Measurements from ENCODE around the gene RCAN3. TPM values are rescaled to one million over a fixed set of nuclear protein-coding genes. Genes with fewer than 3 reads are reported as not detected.

The RCAN3 gene
- total RNA-seq, 1 donor from 2014 or later = 24.9 TPM

Other genes starting within 250 kb of the RCAN3 start
- 2.1 TPM for gene GRHL3, start 183.5 kb upstream of the RCAN3 start, total RNA-seq (ENCODE audit: unreplicated experiment)
- gene STPG1, start 89.1 kb upstream of the RCAN3 start, total RNA-seq (ENCODE audit: unreplicated experiment) = 10.0 TPM
- 9.4 TPM for gene NIPAL3, start 87.0 kb upstream of the RCAN3 start, total RNA-seq (ENCODE audit: unreplicated experiment)
- 0.05 TPM for gene NCMAP, start 53.3 kb downstream of the RCAN3 start, total RNA-seq (ENCODE audit: unreplicated experiment)
- 126 TPM for gene SRRM1, start 140.5 kb downstream of the RCAN3 start, total RNA-seq (ENCODE audit: unreplicated experiment)
- gene CLIC4, start 242.6 kb downstream of the RCAN3 start, total RNA-seq (ENCODE audit: unreplicated experiment) = 109 TPM

Data from endothelial cell (in vitro differentiated cells).